H9 (cell line): Measurements from ENCODE around the gene FAM227B. TPM values are rescaled to one million over a fixed set of nuclear protein-coding genes. Genes with fewer than 3 reads are reported as not detected.

Experiments
- DNase-seq: peaks from one replicate; pipeline ENCODE4 v3.0.0-alpha.2; 2017
- H2AFZ ChIP-seq: one replicate; pipeline ENCODE4 v1.6.1; 2013; ENCODE audit warnings: mild to moderate bottlenecking, low read length, control low read depth, moderate library complexity
- H2AK5ac ChIP-seq: 2 replicates; pipeline ENCODE4 v1.6.1; 2013; ENCODE audit warnings: low read length, control low read depth, mixed read lengths; ENCODE audit not compliant: insufficient read length
- H2BK120ac ChIP-seq: one replicate; pipeline ENCODE4 v1.6.1; 2013; ENCODE audit warnings: low read depth, mild to moderate bottlenecking, low read length, control low read depth, inconsistent platforms; ENCODE audit not compliant: poor library complexity, severe bottlenecking
- H2BK12ac ChIP-seq: 2 replicates; pipeline ENCODE4 v1.6.1; 2013; ENCODE audit warnings: low read length, control low read depth, mixed read lengths, low read depth; ENCODE audit not compliant: insufficient read length
- H2BK15ac ChIP-seq: 2 replicates; pipeline ENCODE4 v1.6.1; 2013; ENCODE audit warnings: low read depth, low read length, control low read depth
- H2BK20ac ChIP-seq: one replicate; pipeline ENCODE4 v1.6.1; 2013; ENCODE audit warnings: low read depth, mild to moderate bottlenecking, low read length, control low read depth, inconsistent platforms; ENCODE audit not compliant: poor library complexity, severe bottlenecking
- H2BK5ac ChIP-seq: 2 replicates; pipeline ENCODE4 v1.6.1; 2013; ENCODE audit warnings: low read length, control low read depth, mixed read lengths; ENCODE audit not compliant: insufficient read length
- H3K14ac ChIP-seq: 2 replicates; pipeline ENCODE4 v1.6.1; 2013; ENCODE audit warnings: low read length, control low read depth; ENCODE audit not compliant: insufficient read depth
- H3K18ac ChIP-seq: 2 replicates; pipeline ENCODE4 v1.6.1; 2013; ENCODE audit warnings: low read depth, mild to moderate bottlenecking, mixed read lengths, low read length, control low read depth; ENCODE audit not compliant: insufficient read length
- H3K23ac ChIP-seq: 2 replicates; pipeline ENCODE4 v1.6.1; 2013; ENCODE audit warnings: low read length, control low read depth, mixed read lengths, low read depth; ENCODE audit not compliant: insufficient read length
- H3K23me2 ChIP-seq: 2 replicates; pipeline ENCODE4 v1.6.1; 2013; ENCODE audit warnings: low read depth, mild to moderate bottlenecking, mixed read lengths, low read length, control low read depth; ENCODE audit not compliant: insufficient read length, poor library complexity, severe bottlenecking
- H3K27ac ChIP-seq: 2 replicates; pipeline ENCODE4 v1.5.1; 2013; ENCODE audit warnings: low read length, control low read depth, mixed read lengths, low read depth; ENCODE audit not compliant: insufficient read length
- H3K27me3 ChIP-seq: 2 replicates; pipeline ENCODE4 v1.6.1; 2013; ENCODE audit warnings: low read length, control low read depth, inconsistent platforms; ENCODE audit not compliant: insufficient read depth
- H3K4ac ChIP-seq: 2 replicates; pipeline ENCODE4 v1.6.1; 2013; ENCODE audit warnings: low read depth, mild to moderate bottlenecking, control low read depth, inconsistent platforms, low read length, moderate library complexity
- H3K4me1 ChIP-seq: 2 replicates; pipeline ENCODE4 v1.6.1; 2013; ENCODE audit warnings: low read length, control low read depth, inconsistent platforms; ENCODE audit not compliant: insufficient read depth
- H3K4me2 ChIP-seq: 2 replicates; pipeline ENCODE4 v1.6.1; 2013; ENCODE audit warnings: low read length, control low read depth, mixed read lengths; ENCODE audit not compliant: insufficient read length, insufficient read depth
- H3K56ac ChIP-seq: 2 replicates; pipeline ENCODE4 v1.6.1; 2013; ENCODE audit warnings: low read depth, mild to moderate bottlenecking, mixed read lengths, low read length, control low read depth; ENCODE audit not compliant: insufficient read length
- H3K79me1 ChIP-seq: 2 replicates; pipeline ENCODE4 v1.6.1; 2013; ENCODE audit warnings: low read depth, mild to moderate bottlenecking, moderate library complexity, low read length, control low read depth, inconsistent platforms; ENCODE audit not compliant: insufficient read depth, poor library complexity, severe bottlenecking
- H3K79me2 ChIP-seq: 2 replicates; pipeline ENCODE4 v1.6.1; 2013; ENCODE audit warnings: low read length, control low read depth, inconsistent platforms; ENCODE audit not compliant: insufficient read depth
- H3K9ac ChIP-seq: 2 replicates; pipeline ENCODE4 v1.6.1; 2013; ENCODE audit warnings: low read length, control low read depth, mixed read lengths; ENCODE audit not compliant: insufficient read length; ENCODE audit errors: extremely low read depth
- H3K9me3 ChIP-seq: one replicate; pipeline ENCODE4 v1.6.1; 2013; ENCODE audit warnings: low read depth, low read length, inconsistent platforms; ENCODE audit not compliant: control insufficient read depth
- H3T11ph ChIP-seq: one replicate; pipeline ENCODE4 v1.6.1; 2013; ENCODE audit warnings: mild to moderate bottlenecking, low read length, control low read depth, inconsistent platforms
- H4K20me1 ChIP-seq: one replicate; pipeline ENCODE4 v1.6.1; 2013; ENCODE audit not compliant: control insufficient read depth, insufficient read length, insufficient read depth
- H4K5ac ChIP-seq: 2 replicates; pipeline ENCODE4 v1.6.1; 2013; ENCODE audit warnings: low read depth, mild to moderate bottlenecking, mixed read lengths, low read length, control low read depth; ENCODE audit not compliant: insufficient read length
- H4K8ac ChIP-seq: replicated peaks from 2 replicates; pipeline ENCODE4 v1.6.1; 2013; ENCODE audit warnings: low read length, control low read depth, mixed read lengths, low read depth; ENCODE audit not compliant: insufficient read length
- H4K91ac ChIP-seq: 2 replicates; pipeline ENCODE4 v1.6.1; 2013; ENCODE audit warnings: low read depth, mild to moderate bottlenecking, moderate library complexity, mixed read lengths, low read length, control low read depth; ENCODE audit not compliant: insufficient read length
- H3K27ac Mint-ChIP-seq, 3 experiments: 2 replicates in 2 of 3; 3 replicates in 1 of 3; pipeline ENCODE4 v1.8.0; 2020 to 2021; ENCODE audit warnings: mixed read lengths in 3 of 3, mild to moderate bottlenecking in 1 of 3, moderate library complexity in 1 of 3
- H3K27me3 Mint-ChIP-seq: 2 replicates; pipeline ENCODE4 v1.8.0; 2021; ENCODE audit warnings: low read depth, mild to moderate bottlenecking, moderate library complexity, mixed read lengths
- H3K36me3 Mint-ChIP-seq, 3 experiments: 2 replicates in 2 of 3; 3 replicates in 1 of 3; pipeline ENCODE4 v1.8.0; 2020 to 2021; ENCODE audit warnings: low read depth in 3 of 3, mixed read lengths in 3 of 3; ENCODE audit not compliant: insufficient read depth in 1 of 3
- H3K4me1 Mint-ChIP-seq, 2 experiments: 2 replicates each; pipeline ENCODE4 v1.8.0; 2020; ENCODE audit warnings: mixed read lengths in 2 of 2
- H3K4me3 Mint-ChIP-seq, 2 experiments: 2 replicates in 1 of 2; 3 replicates in 1 of 2; pipeline ENCODE4 v1.8.0; 2020 to 2021; ENCODE audit warnings: mild to moderate bottlenecking in 2 of 2, mixed read lengths in 2 of 2, moderate library complexity in 1 of 2
- H3K9me3 Mint-ChIP-seq, 2 experiments: 2 replicates in 1 of 2; 3 replicates in 1 of 2; pipeline ENCODE4 v1.8.0; 2020; ENCODE audit warnings: mild to moderate bottlenecking in 2 of 2, mixed read lengths in 2 of 2, moderate library complexity in 1 of 2
- CTCF ChIP-seq: fragments of 200-600 bp; sonication (generic); conservative IDR thresholded peaks from 3 replicates; pipeline ENCODE4 v1.8.0; 2021; ENCODE audit warnings: antibody characterized with exemption, mild to moderate bottlenecking
- total RNA-seq: library from RNA; stranded (reverse); gene quantifications from 2 replicates; pipeline ENCODE4 v1.2.1, GENCODE V29; 2021

FAM227B gene
- total RNA-seq, 1 experiment from 2014 or later: 5.5 TPM

GRCh38 chr15:49287481-49287880 is 333.1 kb downstream of the FAM227B start:
- H3K27me3 ChIP-seq: no peaks in the 10 kb centered on the region
- H3K23me2 ChIP-seq: no peaks in the 10 kb centered on the region
- no peak overlapping the region for H4K5ac ChIP-seq
- H2BK120ac ChIP-seq: no peak overlapping the region
- no peak overlapping the region for H4K8ac ChIP-seq
- Mint-ChIP-seq H3K27me3 (no peaks in the 10 kb centered on the region), H3K4me3 (no peak overlapping the region), H3K9me3 (no peaks in the 10 kb centered on the region), H3K4me1 (peaks cover 13 to 16% of the 10 kb centered on the region in 2 experiments), H3K27ac (no peak overlapping the region), H3K36me3 (peaks cover 0 to 19% (median 16%) of the 10 kb centered on the region in 3 experiments; a peak in 6 of 7 replicates)
- no peak for TF ChIP-seq CTCF
- no peak overlapping the region for H2AFZ ChIP-seq
- no peak overlapping the region for H3K4me2 ChIP-seq
- H3T11ph ChIP-seq: no peak overlapping the region
- no peak overlapping the region for H3K27ac ChIP-seq
- no peak overlapping the region for H3K9ac ChIP-seq
- no peak overlapping the region for H3K18ac ChIP-seq
- no peak overlapping the region for H3K14ac ChIP-seq
- no peak overlapping the region for H2BK5ac ChIP-seq
- H3K79me1 ChIP-seq: no peaks in the 10 kb centered on the region
- H4K20me1 ChIP-seq: no peaks in the 10 kb centered on the region
- no peak overlapping the region for H3K23ac ChIP-seq
- H3K4me1 ChIP-seq: peaks cover 3% of the 10 kb centered on the region; the same call in 1 of the 2 replicates
- no peak overlapping the region for H2BK20ac ChIP-seq
- no peak overlapping the region for H2AK5ac ChIP-seq
- H3K79me2 ChIP-seq: no peaks in the 10 kb centered on the region
- no peak for DNase-seq
- no peaks in the 10 kb centered on the region for H3K9me3 ChIP-seq
- H4K91ac ChIP-seq: no peak overlapping the region
- H2BK15ac ChIP-seq: no peak overlapping the region
- no peak overlapping the region for H3K4ac ChIP-seq
- no peak overlapping the region for H3K56ac ChIP-seq
- no peak overlapping the region for H2BK12ac ChIP-seq
